Measurements from ENCODE around the gene WDR1. TPM values are rescaled to one million over a fixed set of nuclear protein-coding genes. Genes with fewer than 3 reads are reported as not detected.
A peak's percentile ranks its signal among the peaks of the same experiment; 100 is the strongest.

The WDR1 gene
- total and polyA plus RNA-seq, 4 experiments from 2014 or later = 295 to 348 (median 318) TPM

GRCh38 chr4:10095296-10095991 lies 21.2 kb downstream of the WDR1 start:
- intact Hi-C loops (cut with micrococcal nuclease) = loop anchor here (5.0 kb wide), 1 partner anchor 78 kb away; no protein-coding TSS in a partner anchor
- Histone ChIP-seq H3K36me3 (ENCODE audit: insufficient read depth, low read length) (peaks cover 77% of the 10 kb centered on the region), H3K4me1 (ENCODE audit: insufficient read depth, low read length) (peaks cover 97% of the 10 kb centered on the region), H3K4me3 (ENCODE audit: low read length in 2 of 2) (no peak overlapping the region), H3K27ac (ENCODE audit: low read depth, low read length) (peak overlapping the region; percentile 74), H3K27me3 (ENCODE audit: insufficient read depth, low read length) (no peaks in the 10 kb centered on the region), H3K9me3 (ENCODE audit: control insufficient read depth in 1 of 2, low read length in 2 of 2) (no peaks in the 10 kb centered on the region)
- Mint-ChIP-seq H3K27ac (peak overlapping the region; percentile 50 to 99 (median 95)), H3K36me3 (peaks cover 30 to 92% of the 10 kb centered on the region in 2 donors), H3K9me3 (no peaks in the 10 kb centered on the region), H3K4me1 (peaks cover 57 to 100% (median 82%) of the 10 kb centered on the region in 4 donors), H3K27me3 (no peaks in the 10 kb centered on the region), H3K4me3 (peak overlapping the region in 5 of 8 donors; percentile 17 to 79 (median 52))
- CTCF ChIA-PET (ENCODE audit: partially characterized antibody) = interaction anchor here (1.1 to 3.1 kb wide), 5 partner anchors 13 to 67 kb away, joined by 3 to 24 read pairs (median 5); partner anchors contain the start of gene WDR1
- POLR2A ChIA-PET (ENCODE audit: partially characterized antibody) = interaction anchor here (1.2 to 19.7 kb wide), 9 partner anchors 9 to 366 kb away, joined by 4 to 396 read pairs (median 9); partner anchors contain the start of genes WDR1 and ZNF518B
- peak in 1 of 5 donors; percentile 57 for DNase-seq

GRCh38 chr4:10094841-10095240 lies 21.8 kb downstream of the WDR1 start:
- peak overlapping the region; percentile 59 for H3K27ac ChIP-seq (ENCODE audit: low read depth, low read length)
- Mint-ChIP-seq H3K4me1 (peaks cover 51 to 99% (median 80%) of the 10 kb centered on the region in 4 donors), H3K27ac (peak overlapping the region; percentile 43 to 99 (median 68)), H3K4me3 (peak overlapping the region in 2 of 8 donors; percentile 4 to 41), H3K9me3 (no peaks in the 10 kb centered on the region), H3K27me3 (no peaks in the 10 kb centered on the region), H3K36me3 (peaks cover 31 to 92% of the 10 kb centered on the region in 2 donors)
- H3K9me3 ChIP-seq (ENCODE audit: control insufficient read depth in 1 of 2, low read length in 2 of 2) = no peaks in the 10 kb centered on the region
- intact Hi-C loops (cut with micrococcal nuclease) = loop anchor here (5.0 kb wide), 1 partner anchor 78 kb away; no protein-coding TSS in a partner anchor
- peak in 1 of 5 donors; percentile 41 for DNase-seq
- peaks cover 79% of the 10 kb centered on the region for H3K36me3 ChIP-seq (ENCODE audit: insufficient read depth, low read length)
- ChIA-PET CTCF (ENCODE audit: partially characterized antibody) (interaction anchor here (0.9 to 3.1 kb wide), 2 partner anchors 13 to 23 kb away, joined by 3 to 24 read pairs; no protein-coding TSS in a partner anchor), POLR2A (ENCODE audit: partially characterized antibody) (interaction anchor here (1.6 to 19.7 kb wide), 4 partner anchors 10 to 22 kb away, joined by 4 to 396 read pairs (median 29); partner anchors contain the start of gene WDR1)
- H3K27me3 ChIP-seq (ENCODE audit: insufficient read depth, low read length) = no peaks in the 10 kb centered on the region
- no peak overlapping the region for H3K4me3 ChIP-seq (ENCODE audit: low read length in 2 of 2)
- peaks cover 92% of the 10 kb centered on the region for H3K4me1 ChIP-seq (ENCODE audit: insufficient read depth, low read length)

- peak overlapping the region; percentile 59 for H3K27ac ChIP-seq (ENCODE audit: low read depth, low read length)
These were observed 22.6 kb downstream of the WDR1 start for GRCh38 chr4:10093801-10094552.

GRCh38 chr4:10093271-10093621 lies 23.4 kb downstream of the WDR1 start:
- POLR2A ChIA-PET (ENCODE audit: partially characterized antibody) = interaction anchor here (0.8 to 19.7 kb wide), 6 partner anchors 8 to 447 kb away, joined by 3 to 396 read pairs (median 4); partner anchors contain the start of gene WDR1
- H3K27ac ChIP-seq (ENCODE audit: low read depth, low read length) = peak overlapping the region; percentile 59
- H3K9me3 Mint-ChIP-seq = no peaks in the 10 kb centered on the region
- peaks cover 38 to 84% (median 67%) of the 10 kb centered on the region in 4 donors for H3K4me1 Mint-ChIP-seq
- no peaks in the 10 kb centered on the region for H3K27me3 Mint-ChIP-seq
- peak overlapping the region; percentile 86 to 99 (median 90) for H3K27ac Mint-ChIP-seq
- DNase-seq = peak in 1 of 5 donors; percentile 39
- H3K36me3 Mint-ChIP-seq = peaks cover 28 to 90% of the 10 kb centered on the region in 2 donors
- peaks cover 80% of the 10 kb centered on the region for H3K4me1 ChIP-seq (ENCODE audit: insufficient read depth, low read length)
- H3K4me3 Mint-ChIP-seq = peak overlapping the region in 6 of 8 donors; percentile 1 to 84 (median 72)
- H3K9me3 ChIP-seq (ENCODE audit: control insufficient read depth in 1 of 2, low read length in 2 of 2) = no peaks in the 10 kb centered on the region
- H3K27me3 ChIP-seq (ENCODE audit: insufficient read depth, low read length) = no peaks in the 10 kb centered on the region
- peaks cover 89% of the 10 kb centered on the region for H3K36me3 ChIP-seq (ENCODE audit: insufficient read depth, low read length)
- no peak overlapping the region for H3K4me3 ChIP-seq (ENCODE audit: low read length in 2 of 2)
- CTCF ChIA-PET (ENCODE audit: partially characterized antibody) = interaction anchor here (0.8 to 1.6 kb wide), 4 partner anchors 9 to 25 kb away, joined by 3 to 8 read pairs (median 3); no protein-coding TSS in a partner anchor
- intact Hi-C loops (cut with micrococcal nuclease) = no loop called here

More at GRCh38 chr4:10093801-10094552, 22.6 kb downstream of the WDR1 start:
- H3K9me3 Mint-ChIP-seq = no peaks in the 10 kb centered on the region
- Histone ChIP-seq H3K9me3 (ENCODE audit: control insufficient read depth in 1 of 2, low read length in 2 of 2) (no peaks in the 10 kb centered on the region), H3K4me3 (ENCODE audit: low read length in 2 of 2) (no peak overlapping the region), H3K36me3 (ENCODE audit: insufficient read depth, low read length) (peaks cover 88% of the 10 kb centered on the region), H3K27me3 (ENCODE audit: insufficient read depth, low read length) (no peaks in the 10 kb centered on the region), H3K4me1 (ENCODE audit: insufficient read depth, low read length) (peaks cover 88% of the 10 kb centered on the region)
- H3K4me1 Mint-ChIP-seq = peaks cover 43 to 91% (median 73%) of the 10 kb centered on the region in 4 donors
- H3K27ac Mint-ChIP-seq = peak overlapping the region; percentile 86 to 99 (median 90)
- intact Hi-C loops (cut with micrococcal nuclease) = no loop called here
- H3K36me3 Mint-ChIP-seq = peaks cover 27 to 92% of the 10 kb centered on the region in 2 donors
- peak overlapping the region in 7 of 8 donors; percentile 47 to 84 (median 71) for H3K4me3 Mint-ChIP-seq
- no peaks in the 10 kb centered on the region for H3K27me3 Mint-ChIP-seq
- ChIA-PET POLR2A (ENCODE audit: partially characterized antibody) (interaction anchor here (1.5 to 19.7 kb wide), 5 partner anchors 9 to 23 kb away, joined by 4 to 396 read pairs (median 4); partner anchors contain the start of gene WDR1), CTCF (ENCODE audit: partially characterized antibody) (interaction anchor here (0.8 to 1.6 kb wide), 6 partner anchors 8 to 31 kb away, joined by 3 to 8 read pairs (median 3); no protein-coding TSS in a partner anchor)
- peak in 2 of 5 donors; percentile 32 to 71 for DNase-seq

GRCh38 chr4:10092481-10093270 lies 23.9 kb downstream of the WDR1 start:
- peak overlapping the region in 5 of 8 donors; percentile 2 to 84 (median 20) for H3K4me3 Mint-ChIP-seq

More at GRCh38 chr4:10092481-10093270, 23.9 kb downstream of the WDR1 start:
- ChIA-PET CTCF (ENCODE audit: partially characterized antibody) (interaction anchor here (0.6 to 1.6 kb wide), 4 partner anchors 10 to 25 kb away, joined by 3 to 8 read pairs (median 3); no protein-coding TSS in a partner anchor), POLR2A (ENCODE audit: partially characterized antibody) (interaction anchor here (0.8 to 19.7 kb wide), 5 partner anchors 8 to 447 kb away, joined by 3 to 396 read pairs (median 4); partner anchors contain the start of gene WDR1)
- H3K36me3 Mint-ChIP-seq = peaks cover 32 to 91% of the 10 kb centered on the region in 2 donors
- Histone ChIP-seq H3K4me1 (ENCODE audit: insufficient read depth, low read length) (peaks cover 75% of the 10 kb centered on the region), H3K9me3 (ENCODE audit: control insufficient read depth in 1 of 2, low read length in 2 of 2) (no peaks in the 10 kb centered on the region), H3K27ac (ENCODE audit: low read depth, low read length) (peak overlapping the region; percentile 59), H3K4me3 (ENCODE audit: low read length in 2 of 2) (no peak overlapping the region), H3K27me3 (ENCODE audit: insufficient read depth, low read length) (no peaks in the 10 kb centered on the region), H3K36me3 (ENCODE audit: insufficient read depth, low read length) (peaks cover 89% of the 10 kb centered on the region)
- H3K27ac Mint-ChIP-seq = peak overlapping the region; percentile 86 to 99 (median 90)
- DNase-seq = peak in 1 of 5 donors; percentile 41
- no peaks in the 10 kb centered on the region for H3K9me3 Mint-ChIP-seq
- H3K27me3 Mint-ChIP-seq = no peaks in the 10 kb centered on the region
- peaks cover 35 to 81% (median 63%) of the 10 kb centered on the region in 4 donors for H3K4me1 Mint-ChIP-seq
- intact Hi-C loops (cut with micrococcal nuclease) = no loop called here

Measured in CD4-positive, alpha-beta memory T cell (primary cell).